Neural progenitor cell (in vitro differentiated cells): Measurements from ENCODE around the gene SLC51B. TPM values are rescaled to one million over a fixed set of nuclear protein-coding genes. Genes with fewer than 3 reads are reported as not detected.
"Not testable (repeated sequence)": the region's sequence is repeated elsewhere in the genome, so short reads cannot be mapped to it uniquely, and the experiment has no call there.

Source experiments
- DNase-seq: peaks from one replicate; pipeline ENCODE4 v3.0.0-alpha.2; 2016; ENCODE audit warnings: low spot score
- H2AFZ ChIP-seq: fragments of 200-600 bp; sonication (generic); replicated peaks from 2 replicates; pipeline ENCODE4 v1.6.1; 2016; ENCODE audit warnings: antibody characterized with exemption
- H3F3A ChIP-seq: fragments of 200-600 bp; sonication (generic); 2 replicates; pipeline ENCODE4 v1.6.1; 2016; ENCODE audit warnings: antibody characterized with exemption, low read depth
- H3K27ac ChIP-seq: fragments of 200-600 bp; sonication (generic); 2 replicates; pipeline ENCODE4 v1.5.1; 2016; ENCODE audit warnings: mild to moderate bottlenecking
- H3K27me3 ChIP-seq: fragments of 200-600 bp; sonication (generic); 2 replicates; pipeline ENCODE4 v1.6.1; 2016; ENCODE audit warnings: mild to moderate bottlenecking, moderate library complexity
- H3K36me3 ChIP-seq: fragments of 200-600 bp; sonication (generic); 2 replicates; pipeline ENCODE4 v1.5.1; 2016
- H3K4me1 ChIP-seq: fragments of 200-600 bp; sonication (generic); 2 replicates; pipeline ENCODE4 v1.6.1; 2016; ENCODE audit warnings: mixed run types
- H3K4me2 ChIP-seq: fragments of 200-600 bp; sonication (generic); 2 replicates; pipeline ENCODE4 v1.6.1; 2016
- H3K4me3 ChIP-seq: fragments of 200-600 bp; sonication (generic); 2 replicates; pipeline ENCODE4 v1.5.1; 2016
- H3K79me2 ChIP-seq: fragments of 200-600 bp; sonication (generic); 2 replicates; pipeline ENCODE4 v1.6.1; 2016; ENCODE audit warnings: low read depth
- H3K9ac ChIP-seq: fragments of 200-600 bp; sonication (generic); 2 replicates; pipeline ENCODE4 v1.6.1; 2016
- H3K9me3 ChIP-seq: fragments of 200-600 bp; sonication (generic); 2 replicates; pipeline ENCODE4 v1.5.1; 2016; ENCODE audit warnings: low read depth
- H4K20me1 ChIP-seq: fragments of 200-600 bp; sonication (generic); 2 replicates; pipeline ENCODE4 v1.6.1; 2016; ENCODE audit warnings: low read depth
- H3K27ac Mint-ChIP-seq: 3 replicates; pipeline ENCODE4 v1.8.0; 2021; ENCODE audit warnings: mixed read lengths
- H3K27me3 Mint-ChIP-seq: 2 replicates; pipeline ENCODE4 v1.8.0; 2022; ENCODE audit warnings: low read depth, mild to moderate bottlenecking, inconsistent platforms, moderate library complexity, mixed read lengths; ENCODE audit not compliant: insufficient read depth
- H3K36me3 Mint-ChIP-seq: 3 replicates; pipeline ENCODE4 v1.8.0; 2021; ENCODE audit warnings: mixed read lengths
- H3K4me1 Mint-ChIP-seq: 3 replicates; pipeline ENCODE4 v1.8.0; 2021; ENCODE audit warnings: mixed read lengths
- H3K4me3 Mint-ChIP-seq: 3 replicates; pipeline ENCODE4 v1.8.0; 2021; ENCODE audit warnings: mild to moderate bottlenecking, moderate library complexity, mixed read lengths
- H3K9me3 Mint-ChIP-seq: 3 replicates; pipeline ENCODE4 v1.8.0; 2020; ENCODE audit warnings: mixed read lengths
- CTCF ChIP-seq: fragments of 200-600 bp; sonication (generic); IDR thresholded peaks from 2 replicates; pipeline ENCODE4 v1.5.1; 2017; ENCODE audit warnings: antibody characterized with exemption, mild to moderate bottlenecking
- EZH2 ChIP-seq: fragments of 200-600 bp; sonication (generic); IDR thresholded peaks from 2 replicates; pipeline ENCODE4 v1.6.1; 2017; ENCODE audit warnings: antibody characterized with exemption, mild to moderate bottlenecking, moderate library complexity
- EZH2phosphoT487 ChIP-seq: fragments of 200-600 bp; sonication (generic); IDR thresholded peaks from 2 replicates; pipeline ENCODE4 v1.6.1; 2017; ENCODE audit warnings: antibody characterized with exemption
- total RNA-seq: library from RNA; depleted of rRNA; stranded (reverse); fragments of >200 nt; gene quantifications from 2 replicates; pipeline ENCODE4 v1.2.3, GENCODE V29; 2015; ENCODE audit warnings: low replicate concordance

Gene SLC51B
- total RNA-seq, 1 donor from 2014 or later: not detected

- no peaks in the 10 kb centered on the region for H3K27me3 ChIP-seq
These were observed 51.5 kb downstream of the SLC51B start for GRCh38 chr15:65096481-65097385.

GRCh38 chr15:65097651-65098263 is 52.6 kb downstream of the SLC51B start:
- no peaks in the 10 kb centered on the region for H3K9me3 Mint-ChIP-seq
- Histone ChIP-seq H3K79me2 (no peaks in the 10 kb centered on the region), H4K20me1 (no peaks in the 10 kb centered on the region), H3K9ac (no peak overlapping the region), H3K36me3 (no peaks in the 10 kb centered on the region), H3K27me3 (peaks cover 6% of the 10 kb centered on the region), H3K27ac (no peak overlapping the region), H3K4me1 (no peaks in the 10 kb centered on the region), H2AFZ (no peak overlapping the region), H3K4me3 (no peak overlapping the region), H3K4me2 (no peak overlapping the region), H3F3A (peaks cover 2% of the 10 kb centered on the region), H3K9me3 (no peaks in the 10 kb centered on the region)
- peaks cover 2% of the 10 kb centered on the region for H3K27me3 Mint-ChIP-seq
- DNase-seq: no peak
- TF ChIP-seq EZH2 (no peak), CTCF (no peak)
- H3K4me3 Mint-ChIP-seq: no peak overlapping the region
- peaks cover 9% of the 10 kb centered on the region for H3K4me1 Mint-ChIP-seq
- no peak overlapping the region for H3K27ac Mint-ChIP-seq
- H3K36me3 Mint-ChIP-seq: peaks cover 20% of the 10 kb centered on the region

More at GRCh38 chr15:65096481-65097385, 51.5 kb downstream of the SLC51B start:
- Histone ChIP-seq H3K9ac (no peak overlapping the region), H3K4me2 (no peak overlapping the region), H3K4me3 (no peak overlapping the region), H2AFZ (no peak overlapping the region), H3K27ac (no peak overlapping the region), H3K36me3 (no peaks in the 10 kb centered on the region), H3K9me3 (no peaks in the 10 kb centered on the region), H4K20me1 (no peaks in the 10 kb centered on the region), H3F3A (peaks cover 1% of the 10 kb centered on the region), H3K79me2 (no peaks in the 10 kb centered on the region), H3K4me1 (no peaks in the 10 kb centered on the region)
- Mint-ChIP-seq H3K27ac (no peak overlapping the region), H3K27me3 (peaks cover 2% of the 10 kb centered on the region), H3K4me1 (peaks cover 9% of the 10 kb centered on the region), H3K4me3 (no peak overlapping the region), H3K9me3 (no peaks in the 10 kb centered on the region), H3K36me3 (peaks cover 19% of the 10 kb centered on the region)
- DNase-seq: no peak
- TF ChIP-seq CTCF: no peak
- no peak for TF ChIP-seq EZH2phosphoT487
- no peak for TF ChIP-seq EZH2

- peaks cover 20% of the 10 kb centered on the region for H3K36me3 Mint-ChIP-seq
- peaks cover 3% of the 10 kb centered on the region for H3K4me1 Mint-ChIP-seq
- no peaks in the 10 kb centered on the region for H3K79me2 ChIP-seq
- no peaks in the 10 kb centered on the region for H3K36me3 ChIP-seq
- no peaks in the 10 kb centered on the region for H3K9me3 ChIP-seq
- TF ChIP-seq EZH2phosphoT487: no peak
- TF ChIP-seq EZH2: no peak
- TF ChIP-seq CTCF: no peak
- no peak overlapping the region for H3K4me3 ChIP-seq
- no peak overlapping the region for H3K4me2 ChIP-seq
- H3K27me3 Mint-ChIP-seq: peaks cover 2% of the 10 kb centered on the region
- no peak for DNase-seq
- H3F3A ChIP-seq: peaks cover 2% of the 10 kb centered on the region
- peaks cover 16% of the 10 kb centered on the region for H3K27me3 ChIP-seq
- H4K20me1 ChIP-seq: no peaks in the 10 kb centered on the region
- H3K27ac Mint-ChIP-seq: no peak overlapping the region
- no peak overlapping the region for H3K9ac ChIP-seq
- H3K4me3 Mint-ChIP-seq: no peak overlapping the region
- no peak overlapping the region for H2AFZ ChIP-seq
- no peaks in the 10 kb centered on the region for H3K9me3 Mint-ChIP-seq
- no peak overlapping the region for H3K27ac ChIP-seq
- H3K4me1 ChIP-seq: no peaks in the 10 kb centered on the region
These were observed 54.1 kb downstream of the SLC51B start for GRCh38 chr15:65099336-65099735.

- H3K9me3 Mint-ChIP-seq, H2AFZ ChIP-seq, H3K4me1 Mint-ChIP-seq, DNase-seq, H3K36me3 ChIP-seq, H3K27ac ChIP-seq, H3K9me3 ChIP-seq, H3K4me3 ChIP-seq, H3K9ac ChIP-seq, H3K27me3 Mint-ChIP-seq, H3K79me2 ChIP-seq, H3K4me3 Mint-ChIP-seq, H3K4me1 ChIP-seq, H3K4me2 ChIP-seq, H4K20me1 ChIP-seq, H3F3A ChIP-seq, H3K27ac Mint-ChIP-seq: not testable (repeated sequence)
- H3K27me3 ChIP-seq: peaks cover 16% of the 10 kb centered on the region
- H3K36me3 Mint-ChIP-seq: peaks cover 20% of the 10 kb centered on the region
These were observed 54.6 kb downstream of the SLC51B start for GRCh38 chr15:65099801-65100200.
